HG03039 (cell line): ENCODE results near the gene ZNF763.
"Not testable (repeated sequence)": the region's sequence is repeated elsewhere in the genome, so short reads cannot be mapped to it uniquely, and the experiment has no call there.

Source experiments
- ATAC-seq: cut with Tn5 transposase; IDR thresholded peaks from one replicate; pipeline ENCODE4 v1.9.1; 2021; ENCODE audit warnings: mild to moderate bottlenecking, moderate library complexity; ENCODE audit not compliant: unreplicated experiment

The ZNF763 gene

DNA sequence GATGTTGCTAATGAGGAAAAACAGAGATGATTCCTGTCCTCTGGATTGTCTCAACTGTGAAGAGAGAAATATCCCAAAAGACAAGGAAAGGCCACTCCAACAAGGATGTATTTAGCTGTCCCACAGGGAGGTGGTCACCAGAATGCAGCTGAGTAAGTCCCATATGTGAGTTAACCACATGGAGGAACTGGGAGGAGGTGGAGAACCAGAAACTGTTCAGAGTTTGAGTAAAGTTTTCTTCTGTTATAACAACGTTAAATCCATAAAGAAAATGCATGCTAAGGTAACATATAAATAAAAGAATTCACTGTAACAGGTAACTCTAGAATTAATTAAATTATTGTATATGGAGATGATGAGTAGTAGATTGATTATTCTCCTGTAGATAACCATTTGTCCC, 5.3 kb downstream of the ZNF763 start:
- ATAC-seq: no peak

DNA sequence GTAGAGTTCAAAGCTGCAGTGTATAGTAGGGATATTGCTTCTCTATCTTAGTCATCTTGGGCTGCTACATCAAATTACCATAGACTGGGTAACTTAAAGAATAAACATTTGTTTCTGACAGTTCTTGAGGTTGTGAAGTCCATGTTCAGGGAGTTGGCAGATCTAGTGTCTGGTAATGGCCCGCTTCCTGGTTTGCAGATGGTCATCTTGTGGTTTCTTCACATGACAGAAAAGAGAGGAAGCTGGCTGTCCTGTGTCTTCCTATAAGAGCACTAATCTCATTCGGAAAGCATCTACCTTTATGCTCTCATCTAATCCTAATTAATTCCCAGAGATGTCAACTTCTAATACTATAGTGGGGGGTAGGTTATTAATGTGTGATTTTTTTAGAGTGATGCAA, 6.2 kb downstream of the ZNF763 start:
- ATAC-seq: no peak

GRCh38 chr19:11973019-11973810, 8.4 kb downstream of the ZNF763 start:
- ATAC-seq: no peak

GRCh38 chr19:11978492-11979100, 13.8 kb downstream of the ZNF763 start:
- no peak for ATAC-seq

- no peak for ATAC-seq
Observed at GRCh38 chr19:11979527-11979926, 14.7 kb downstream of the ZNF763 start.

- no peak for ATAC-seq
Observed at GRCh38 chr19:11982526-11982925, 17.7 kb downstream of the ZNF763 start.

DNA sequence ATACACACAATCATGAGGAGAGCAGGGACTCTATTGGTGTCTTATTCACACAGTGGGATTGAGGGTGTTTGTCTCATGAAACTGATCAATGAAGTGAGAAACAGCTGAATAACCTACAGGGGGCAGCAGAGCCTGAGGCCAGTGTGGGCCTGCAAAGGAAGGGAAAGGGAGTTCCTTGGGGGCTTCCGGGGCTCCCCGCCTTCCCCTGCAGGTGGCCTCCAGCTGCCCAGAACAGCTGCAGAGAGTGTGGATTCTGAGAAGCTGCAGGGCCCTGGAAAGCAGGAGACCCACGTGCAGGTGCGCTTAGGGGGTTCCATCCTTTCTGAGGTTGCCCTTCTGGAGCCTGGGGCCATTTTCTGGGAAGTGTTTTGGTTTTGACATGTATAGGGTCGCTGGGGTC, 20.1 kb downstream of the ZNF763 start:
- no peak for ATAC-seq

DNA sequence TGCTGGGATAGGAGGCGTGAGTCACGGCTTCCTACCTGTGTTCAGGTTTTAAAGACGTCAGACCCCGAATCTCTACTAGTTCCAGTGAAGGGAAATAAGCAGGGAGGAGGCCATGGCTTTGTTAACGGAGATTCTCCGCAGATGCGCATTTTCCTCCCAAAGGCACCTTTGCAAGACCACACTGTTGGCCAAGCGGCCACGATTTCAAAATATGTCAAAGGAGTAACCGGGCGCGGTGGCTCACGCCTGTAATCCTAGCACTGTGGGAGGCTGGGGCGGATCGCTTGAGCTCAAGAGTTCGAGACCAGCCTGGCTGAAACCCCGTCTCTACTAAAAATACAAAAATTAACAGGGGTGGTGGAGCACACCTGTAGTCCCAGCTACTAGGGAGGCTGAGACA, 21.9 kb downstream of the ZNF763 start:
- no peak for ATAC-seq

DNA sequence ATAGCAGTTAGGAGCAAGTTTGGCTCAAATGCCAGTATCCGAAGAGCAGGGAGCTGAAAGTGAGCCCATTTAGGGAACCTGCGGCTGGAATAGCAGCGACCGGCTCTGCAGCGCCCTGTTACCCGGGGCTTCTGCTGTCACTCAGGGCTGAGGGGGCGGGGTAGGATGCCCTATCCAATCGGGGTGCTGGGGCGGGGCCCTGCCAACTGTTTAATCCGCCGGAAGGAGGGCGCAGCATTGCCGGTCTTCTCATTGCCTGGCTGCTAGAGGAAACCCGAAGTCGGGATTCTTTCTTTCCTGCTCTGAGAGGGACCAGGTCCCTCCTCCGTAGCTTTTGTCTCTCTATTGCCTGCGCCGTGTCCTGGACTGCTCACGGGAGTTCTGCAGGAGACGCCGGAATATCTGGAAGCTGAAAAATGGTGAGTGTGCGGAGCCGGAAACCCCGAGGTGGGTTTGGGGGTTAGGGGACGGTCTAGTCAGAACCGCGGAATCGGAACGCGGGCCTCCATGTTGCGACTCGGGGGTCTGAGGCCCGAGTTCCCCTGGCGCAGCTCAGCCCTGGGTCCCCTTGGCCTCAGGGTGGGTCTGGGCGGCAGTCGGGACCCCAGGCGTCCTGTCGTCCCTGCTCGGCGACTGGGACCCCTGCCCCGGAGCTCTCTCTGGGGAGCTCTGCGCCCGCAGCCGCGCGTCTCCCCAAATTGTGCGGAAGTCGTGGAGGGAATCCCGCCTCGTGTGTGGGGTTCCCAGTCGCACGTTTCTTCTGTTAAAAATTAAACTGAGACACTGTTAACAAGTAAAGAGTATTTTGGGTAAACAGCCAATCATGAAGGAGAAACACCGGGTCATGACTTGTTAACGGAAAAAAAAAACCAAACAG, 22.8 kb downstream of the ZNF763 start:
- peak; percentile 67 for ATAC-seq

- ATAC-seq: no peak
Observed at GRCh38 chr19:11989112-11989456, 24.2 kb downstream of the ZNF763 start.

DNA sequence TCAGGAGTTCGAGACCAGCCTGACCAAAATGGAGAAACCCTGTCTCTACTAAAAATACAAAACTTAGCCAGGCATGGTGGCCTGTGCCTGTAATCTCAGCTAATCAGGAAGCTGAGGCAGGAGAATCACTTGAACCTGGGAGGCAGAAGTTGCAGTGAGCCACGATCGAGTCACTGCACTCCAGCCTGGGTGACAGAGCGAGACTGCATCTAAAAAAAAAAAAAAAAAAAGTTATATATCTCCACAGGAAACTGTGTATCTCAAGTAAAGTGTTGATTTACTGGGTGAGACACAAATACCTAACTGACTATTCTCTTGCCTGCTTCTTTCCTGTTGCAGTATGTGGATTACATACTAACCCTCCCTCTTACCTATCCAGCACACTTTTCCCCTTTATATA, 27.1 kb downstream of the ZNF763 start:
- ATAC-seq: not testable (repeated sequence)

GRCh38 chr19:11995174-11995573, 30.3 kb downstream of the ZNF763 start:
- no peak for ATAC-seq

DNA sequence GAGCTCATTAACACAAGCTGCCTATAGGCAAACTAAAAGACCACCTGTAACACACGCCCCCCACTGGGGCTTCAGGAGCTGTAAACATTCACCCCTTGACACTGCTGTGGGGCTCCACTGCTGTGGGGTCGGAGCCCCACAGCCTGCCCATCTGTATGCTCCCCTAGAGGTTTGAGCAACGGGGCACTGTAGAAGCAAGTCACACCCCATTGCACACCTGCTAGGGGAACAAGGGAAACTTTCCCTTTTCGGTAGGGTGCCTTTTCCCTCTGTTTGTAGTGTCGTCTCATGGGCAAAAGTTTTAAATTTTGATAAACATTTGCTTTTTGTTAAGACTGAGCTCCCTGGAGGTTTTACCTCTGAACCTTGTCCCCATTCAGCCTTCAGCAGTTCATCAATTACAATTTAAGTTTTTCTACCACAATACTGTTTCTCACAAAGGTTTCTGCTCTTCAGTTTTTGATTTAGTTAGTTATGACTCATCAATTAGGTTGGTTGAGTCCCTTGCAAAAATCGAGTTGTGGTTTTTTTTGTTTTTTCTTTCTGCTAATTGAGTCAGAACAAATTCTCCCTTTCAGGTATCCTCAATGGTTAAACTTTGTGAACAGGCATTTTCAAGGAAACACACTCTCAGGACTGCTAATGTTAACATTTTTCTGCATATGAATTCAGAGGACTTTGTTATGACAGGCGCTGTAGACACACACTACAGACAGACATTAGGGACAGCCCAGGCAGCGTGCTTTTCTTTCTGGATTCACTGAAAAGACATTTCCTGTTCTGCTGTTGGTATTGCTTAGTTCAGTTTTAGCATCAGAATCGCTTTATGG, 35.5 kb downstream of the ZNF763 start:
- ATAC-seq: no peak

DNA sequence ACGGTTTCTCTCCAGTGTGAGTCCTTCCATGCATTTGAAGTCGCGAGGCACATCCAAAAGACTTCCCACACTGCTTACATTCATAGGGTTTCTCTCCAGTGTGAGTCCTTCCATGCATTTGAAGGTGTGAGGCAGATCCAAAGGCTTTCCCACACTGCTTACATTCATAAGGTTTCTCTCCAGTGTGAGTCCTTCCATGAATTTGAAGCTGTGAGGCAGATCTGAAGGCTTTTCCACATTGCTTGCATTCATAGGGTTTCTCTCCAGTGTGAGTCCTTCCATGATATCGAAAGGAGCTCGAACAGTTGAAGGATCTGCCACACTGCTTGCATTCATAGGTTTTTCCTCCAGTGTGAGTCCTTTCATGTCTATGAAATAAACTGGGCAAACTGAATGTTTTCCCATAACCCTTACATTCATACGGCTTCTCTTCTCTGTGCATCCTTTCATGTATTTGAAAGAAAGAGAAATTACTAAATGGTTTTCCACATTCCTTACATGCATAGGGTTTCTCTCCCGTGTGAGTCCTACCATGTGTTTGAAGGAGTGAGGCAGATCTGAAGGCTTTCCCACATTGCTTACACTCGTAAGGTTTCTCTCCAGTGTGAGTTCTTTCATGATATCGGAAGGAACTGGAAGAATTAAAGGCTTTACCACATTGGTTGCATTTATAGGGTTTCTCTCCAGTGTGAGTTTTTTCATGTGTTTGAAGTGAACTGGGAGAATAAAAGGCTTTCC, 50.3 kb downstream of the ZNF763 start:
- ATAC-seq: no peak

GRCh38 chr19:12015753-12016116, 50.9 kb downstream of the ZNF763 start:
- ATAC-seq: no peak
